Liver (tissue), 3 donors: ENCODE measurements around the gene FABP3.

Experiments used
- ATF3 ChIP-seq: IDR thresholded peaks from 2 replicates; pipeline ENCODE4 v1.6.1; 2016; ENCODE audit warnings: antibody characterized with exemption
- CTCF ChIP-seq: fragments of 150-350 bp; IDR thresholded peaks from 2 replicates; pipeline ENCODE4 v1.5.1; 2017; ENCODE audit warnings: improper control_type of control experiment, low read depth, low read length; ENCODE audit not compliant: missing input control
- GABPA ChIP-seq, 2 donors: IDR thresholded peaks in 1 of 2; conservative IDR thresholded peaks in 1 of 2; 2 replicates each; pipeline ENCODE4 v1.6.1; 2016; ENCODE audit warnings: antibody characterized with exemption in 2 of 2, mild to moderate bottlenecking in 1 of 2, moderate library complexity in 1 of 2
- JUND ChIP-seq, 2 donors: IDR thresholded peaks; 2 replicates each; pipeline ENCODE4 v1.6.1; 2016; ENCODE audit warnings: antibody characterized with exemption in 2 of 2
- RAD21 ChIP-seq, 2 donors: IDR thresholded peaks; 2 replicates each; pipeline ENCODE4 v1.6.1; 2016; ENCODE audit warnings: antibody characterized with exemption in 2 of 2, mild to moderate bottlenecking in 2 of 2
- RXRA ChIP-seq, 2 donors: IDR thresholded peaks; 2 replicates each; pipeline ENCODE4 v1.6.1; 2017 to 2018; ENCODE audit warnings: antibody characterized with exemption in 2 of 2, mild to moderate bottlenecking in 1 of 2
- SP1 ChIP-seq: IDR thresholded peaks from 2 replicates; pipeline ENCODE4 v1.6.1; 2018; ENCODE audit warnings: antibody characterized with exemption, mild to moderate bottlenecking
- TAF1 ChIP-seq: conservative IDR thresholded peaks from 2 replicates; pipeline ENCODE4 v1.6.1; 2016; ENCODE audit warnings: antibody characterized with exemption, mild to moderate bottlenecking
- ZBTB33 ChIP-seq: IDR thresholded peaks from 2 replicates; pipeline ENCODE4 v1.6.1; 2016; ENCODE audit warnings: antibody characterized with exemption
- donor health status: healthy.
- donor health status: healthy.

GRCh38 chr1:31371121-31371959, 1.5 kb downstream of the FABP3 start:
- TF ChIP-seq ZBTB33, result no peak
- no peak for TF ChIP-seq CTCF
- no peak for TF ChIP-seq JUND (IDR thresholded peaks at IDR 0.05)
- TF ChIP-seq TAF1, result no peak
- no peak for TF ChIP-seq GABPA (IDR thresholded peaks at IDR 0.05 in 1 of 2, conservative IDR thresholded peaks at IDR 0.05 in 1 of 2)
- TF ChIP-seq ATF3, result no peak
- TF ChIP-seq RXRA (IDR thresholded peaks at IDR 0.05), result peak; percentile 50 to 60
- TF ChIP-seq SP1, result no peak
- no peak for TF ChIP-seq RAD21 (IDR thresholded peaks at IDR 0.05)
